Cardiac muscle cell (in vitro differentiated cells and primary cell): Measurements from ENCODE around the gene ELAC2. TPM values are rescaled to one million over a fixed set of nuclear protein-coding genes. Genes with fewer than 3 reads are reported as not detected.
A peak's percentile ranks its signal among the peaks of the same experiment; 100 is the strongest.

Source experiments
- DNase-seq, 2 donors: peaks; one replicate each; pipeline versions ENCODE4 v3.0.0 to v3.0.0-alpha.2; 2010 to 2017; ENCODE audit warnings: low read depth in 1 of 2, low spot score in 1 of 2
- H3K27ac ChIP-seq: fragments of 200-600 bp; sonication (generic); 2 replicates; pipeline ENCODE4 v1.5.1; 2016
- H3K27me3 ChIP-seq: fragments of 200-600 bp; sonication (generic); 2 replicates; pipeline ENCODE4 v1.6.0; 2016; ENCODE audit warnings: control low read depth
- H3K36me3 ChIP-seq: fragments of 200-600 bp; sonication (generic); 2 replicates; pipeline ENCODE4 v1.5.1; 2016; ENCODE audit warnings: control low read depth
- H3K4me1 ChIP-seq: fragments of 200-600 bp; sonication (generic); 2 replicates; pipeline ENCODE4 v1.8.1; 2017; ENCODE audit warnings: low read depth, mild to moderate bottlenecking, mixed run types
- H3K4me3 ChIP-seq: fragments of 200-600 bp; sonication (generic); 2 replicates; pipeline ENCODE4 v1.5.1; 2016; ENCODE audit warnings: mild to moderate bottlenecking
- H3K9me3 ChIP-seq: fragments of 200-600 bp; sonication (generic); 2 replicates; pipeline ENCODE4 v1.5.1; 2017; ENCODE audit warnings: low read depth, mild to moderate bottlenecking, control low read depth
- polyA plus RNA-seq: library from polyadenylated mRNA; unstranded; fragments of >200 nt; fragmentation: Nextera tagmentation; extraction: Ambion mirVana; gene quantifications from 2 replicates; pipeline ENCODE4 v1.2.1, GENCODE V29; 2016
- total RNA-seq: library from RNA; depleted of rRNA; stranded (reverse); fragments of >200 nt; gene quantifications from 2 replicates; pipeline ENCODE4 v1.2.3, GENCODE V29; 2016
- TF ChIP-seq, protein P1 (sequence below): IDR thresholded peaks from 2 replicates; pipeline ENCODE4 v1.5.1; 2012; ENCODE audit warnings: low read depth, mild to moderate bottlenecking, low read length

ELAC2 gene
- total and polyA plus RNA-seq, 2 experiments from 2014 or later: 90.4 to 152 TPM

- TF ChIP-seq, protein P1, sequence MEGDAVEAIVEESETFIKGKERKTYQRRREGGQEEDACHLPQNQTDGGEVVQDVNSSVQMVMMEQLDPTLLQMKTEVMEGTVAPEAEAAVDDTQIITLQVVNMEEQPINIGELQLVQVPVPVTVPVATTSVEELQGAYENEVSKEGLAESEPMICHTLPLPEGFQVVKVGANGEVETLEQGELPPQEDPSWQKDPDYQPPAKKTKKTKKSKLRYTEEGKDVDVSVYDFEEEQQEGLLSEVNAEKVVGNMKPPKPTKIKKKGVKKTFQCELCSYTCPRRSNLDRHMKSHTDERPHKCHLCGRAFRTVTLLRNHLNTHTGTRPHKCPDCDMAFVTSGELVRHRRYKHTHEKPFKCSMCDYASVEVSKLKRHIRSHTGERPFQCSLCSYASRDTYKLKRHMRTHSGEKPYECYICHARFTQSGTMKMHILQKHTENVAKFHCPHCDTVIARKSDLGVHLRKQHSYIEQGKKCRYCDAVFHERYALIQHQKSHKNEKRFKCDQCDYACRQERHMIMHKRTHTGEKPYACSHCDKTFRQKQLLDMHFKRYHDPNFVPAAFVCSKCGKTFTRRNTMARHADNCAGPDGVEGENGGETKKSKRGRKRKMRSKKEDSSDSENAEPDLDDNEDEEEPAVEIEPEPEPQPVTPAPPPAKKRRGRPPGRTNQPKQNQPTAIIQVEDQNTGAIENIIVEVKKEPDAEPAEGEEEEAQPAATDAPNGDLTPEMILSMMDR: no peak
- peaks cover 3% of the 10 kb centered on the region for H3K27me3 ChIP-seq
- H3K4me3 ChIP-seq: no peak overlapping the region
- H3K4me1 ChIP-seq: no peaks in the 10 kb centered on the region
- no peak overlapping the region for H3K27ac ChIP-seq
- H3K9me3 ChIP-seq: no peaks in the 10 kb centered on the region
- peak in 1 of 2 donors; percentile 15 for DNase-seq
- H3K36me3 ChIP-seq: no peaks in the 10 kb centered on the region
Observed at GRCh38 chr17:12973496-12974004, 44.3 kb downstream of the ELAC2 start.

- Histone ChIP-seq H3K36me3 (no peaks in the 10 kb centered on the region), H3K4me1 (no peaks in the 10 kb centered on the region), H3K9me3 (no peaks in the 10 kb centered on the region), H3K4me3 (no peak overlapping the region), H3K27ac (no peak overlapping the region), H3K27me3 (no peaks in the 10 kb centered on the region)
- TF ChIP-seq, protein P1: no peak
- DNase-seq: no peak
Observed at GRCh38 chr17:12967962-12968361, 49.9 kb downstream of the ELAC2 start.

- Histone ChIP-seq H3K27ac (no peak overlapping the region), H3K27me3 (no peaks in the 10 kb centered on the region), H3K4me1 (no peaks in the 10 kb centered on the region), H3K4me3 (no peak overlapping the region), H3K9me3 (no peaks in the 10 kb centered on the region), H3K36me3 (no peaks in the 10 kb centered on the region)
- DNase-seq: no peak
- TF ChIP-seq, protein P1: no peak
Observed at GRCh38 chr17:12966413-12966812, 51.4 kb downstream of the ELAC2 start.

GRCh38 chr17:12965988-12966387, 51.8 kb downstream of the ELAC2 start:
- Histone ChIP-seq H3K9me3 (no peaks in the 10 kb centered on the region), H3K4me3 (no peak overlapping the region), H3K36me3 (no peaks in the 10 kb centered on the region), H3K27me3 (no peaks in the 10 kb centered on the region), H3K4me1 (no peaks in the 10 kb centered on the region), H3K27ac (no peak overlapping the region)
- TF ChIP-seq, protein P1: no peak
- no peak for DNase-seq

DNA sequence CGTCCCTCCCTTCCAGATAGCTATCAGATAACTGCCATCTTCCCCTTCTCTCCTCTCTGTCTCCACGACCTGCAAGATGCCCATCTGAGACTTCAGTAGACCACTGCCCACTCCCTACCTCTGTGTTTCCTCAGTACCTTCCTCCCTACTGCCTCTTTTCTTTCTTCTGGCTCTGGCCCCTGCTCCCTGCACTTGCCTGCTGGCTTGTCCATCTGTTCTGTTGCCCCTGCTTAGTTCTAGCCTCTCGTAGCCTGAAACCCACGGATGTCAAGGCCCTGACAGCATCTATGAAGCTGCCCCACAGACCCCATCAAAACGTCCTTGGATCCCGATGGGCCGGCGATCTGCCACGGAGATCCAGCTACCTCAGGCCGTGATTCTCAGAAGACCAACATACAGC, 53.0 kb downstream of the ELAC2 start:
- no peak overlapping the region for H3K27ac ChIP-seq
- H3K4me3 ChIP-seq: no peak overlapping the region
- DNase-seq: no peak
- H3K9me3 ChIP-seq: no peaks in the 10 kb centered on the region
- no peaks in the 10 kb centered on the region for H3K4me1 ChIP-seq
- no peaks in the 10 kb centered on the region for H3K36me3 ChIP-seq
- TF ChIP-seq, protein P1: no peak
- H3K27me3 ChIP-seq: no peaks in the 10 kb centered on the region

- TF ChIP-seq, protein P1: no peak
- Histone ChIP-seq H3K9me3 (no peaks in the 10 kb centered on the region), H3K27me3 (no peaks in the 10 kb centered on the region), H3K27ac (no peak overlapping the region), H3K4me3 (no peak overlapping the region), H3K36me3 (no peaks in the 10 kb centered on the region), H3K4me1 (no peaks in the 10 kb centered on the region)
- no peak for DNase-seq
Observed at GRCh38 chr17:12964162-12964561, 53.7 kb downstream of the ELAC2 start.
